HL-60 (cell line): Measurements from ENCODE around the gene TADA2B.
"Not testable (repeated sequence)": the region's sequence is repeated elsewhere in the genome, so short reads cannot be mapped to it uniquely, and the experiment has no call there.

ENCODE experiments used
- GABPA ChIP-seq: IDR thresholded peaks from 2 replicates; pipeline ENCODE4 v1.6.1; 2012; ENCODE audit warnings: low read depth
- TF ChIP-seq, protein P1 (sequence below): IDR thresholded peaks from one replicate; pipeline ENCODE4 v1.5.1; 2011; ENCODE audit warnings: low read length, control low read depth, inconsistent platforms; ENCODE audit not compliant: insufficient read depth
- TF ChIP-seq, protein P2 (sequence below): IDR thresholded peaks from 2 replicates; pipeline ENCODE4 v1.6.1; 2012; ENCODE audit warnings: low read depth; ENCODE audit not compliant: insufficient replicate concordance

DNA sequence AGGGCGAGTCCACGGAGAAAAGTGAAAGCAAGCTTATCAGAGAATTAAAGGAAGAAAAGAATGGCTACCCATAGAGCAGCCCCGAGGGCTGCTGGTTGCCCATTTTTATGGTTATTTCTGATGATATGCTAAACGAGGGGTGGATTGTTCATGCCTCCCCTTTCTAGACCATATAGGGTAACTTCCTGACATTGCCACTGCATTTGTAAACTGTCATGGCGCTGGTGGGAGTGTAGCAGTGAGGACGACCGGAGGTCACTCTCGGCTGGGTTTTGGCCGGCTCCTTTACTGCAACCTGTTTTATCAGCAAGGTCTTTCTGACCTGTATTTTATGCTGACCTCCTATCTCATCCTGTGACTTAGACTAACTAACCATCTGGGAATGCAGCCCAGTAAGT is 41.4 kb downstream of the TADA2B start:
- TF ChIP-seq, protein P1, sequence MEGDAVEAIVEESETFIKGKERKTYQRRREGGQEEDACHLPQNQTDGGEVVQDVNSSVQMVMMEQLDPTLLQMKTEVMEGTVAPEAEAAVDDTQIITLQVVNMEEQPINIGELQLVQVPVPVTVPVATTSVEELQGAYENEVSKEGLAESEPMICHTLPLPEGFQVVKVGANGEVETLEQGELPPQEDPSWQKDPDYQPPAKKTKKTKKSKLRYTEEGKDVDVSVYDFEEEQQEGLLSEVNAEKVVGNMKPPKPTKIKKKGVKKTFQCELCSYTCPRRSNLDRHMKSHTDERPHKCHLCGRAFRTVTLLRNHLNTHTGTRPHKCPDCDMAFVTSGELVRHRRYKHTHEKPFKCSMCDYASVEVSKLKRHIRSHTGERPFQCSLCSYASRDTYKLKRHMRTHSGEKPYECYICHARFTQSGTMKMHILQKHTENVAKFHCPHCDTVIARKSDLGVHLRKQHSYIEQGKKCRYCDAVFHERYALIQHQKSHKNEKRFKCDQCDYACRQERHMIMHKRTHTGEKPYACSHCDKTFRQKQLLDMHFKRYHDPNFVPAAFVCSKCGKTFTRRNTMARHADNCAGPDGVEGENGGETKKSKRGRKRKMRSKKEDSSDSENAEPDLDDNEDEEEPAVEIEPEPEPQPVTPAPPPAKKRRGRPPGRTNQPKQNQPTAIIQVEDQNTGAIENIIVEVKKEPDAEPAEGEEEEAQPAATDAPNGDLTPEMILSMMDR, result not testable (repeated sequence)
- not testable (repeated sequence) for TF ChIP-seq GABPA
- TF ChIP-seq, protein P2, sequence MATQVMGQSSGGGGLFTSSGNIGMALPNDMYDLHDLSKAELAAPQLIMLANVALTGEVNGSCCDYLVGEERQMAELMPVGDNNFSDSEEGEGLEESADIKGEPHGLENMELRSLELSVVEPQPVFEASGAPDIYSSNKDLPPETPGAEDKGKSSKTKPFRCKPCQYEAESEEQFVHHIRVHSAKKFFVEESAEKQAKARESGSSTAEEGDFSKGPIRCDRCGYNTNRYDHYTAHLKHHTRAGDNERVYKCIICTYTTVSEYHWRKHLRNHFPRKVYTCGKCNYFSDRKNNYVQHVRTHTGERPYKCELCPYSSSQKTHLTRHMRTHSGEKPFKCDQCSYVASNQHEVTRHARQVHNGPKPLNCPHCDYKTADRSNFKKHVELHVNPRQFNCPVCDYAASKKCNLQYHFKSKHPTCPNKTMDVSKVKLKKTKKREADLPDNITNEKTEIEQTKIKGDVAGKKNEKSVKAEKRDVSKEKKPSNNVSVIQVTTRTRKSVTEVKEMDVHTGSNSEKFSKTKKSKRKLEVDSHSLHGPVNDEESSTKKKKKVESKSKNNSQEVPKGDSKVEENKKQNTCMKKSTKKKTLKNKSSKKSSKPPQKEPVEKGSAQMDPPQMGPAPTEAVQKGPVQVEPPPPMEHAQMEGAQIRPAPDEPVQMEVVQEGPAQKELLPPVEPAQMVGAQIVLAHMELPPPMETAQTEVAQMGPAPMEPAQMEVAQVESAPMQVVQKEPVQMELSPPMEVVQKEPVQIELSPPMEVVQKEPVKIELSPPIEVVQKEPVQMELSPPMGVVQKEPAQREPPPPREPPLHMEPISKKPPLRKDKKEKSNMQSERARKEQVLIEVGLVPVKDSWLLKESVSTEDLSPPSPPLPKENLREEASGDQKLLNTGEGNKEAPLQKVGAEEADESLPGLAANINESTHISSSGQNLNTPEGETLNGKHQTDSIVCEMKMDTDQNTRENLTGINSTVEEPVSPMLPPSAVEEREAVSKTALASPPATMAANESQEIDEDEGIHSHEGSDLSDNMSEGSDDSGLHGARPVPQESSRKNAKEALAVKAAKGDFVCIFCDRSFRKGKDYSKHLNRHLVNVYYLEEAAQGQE, result not testable (repeated sequence)
